HG03103 (cell line): ENCODE data around the gene SDSL.

ENCODE experiments used
- ATAC-seq: cut with Tn5 transposase; IDR thresholded peaks from one replicate; pipeline ENCODE4 v1.9.1; 2021; ENCODE audit warnings: low read depth; ENCODE audit not compliant: unreplicated experiment

Gene SDSL

GRCh38 chr12:113465808-113466453 is 43.8 kb downstream of the SDSL start:
- no peak for ATAC-seq

DNA sequence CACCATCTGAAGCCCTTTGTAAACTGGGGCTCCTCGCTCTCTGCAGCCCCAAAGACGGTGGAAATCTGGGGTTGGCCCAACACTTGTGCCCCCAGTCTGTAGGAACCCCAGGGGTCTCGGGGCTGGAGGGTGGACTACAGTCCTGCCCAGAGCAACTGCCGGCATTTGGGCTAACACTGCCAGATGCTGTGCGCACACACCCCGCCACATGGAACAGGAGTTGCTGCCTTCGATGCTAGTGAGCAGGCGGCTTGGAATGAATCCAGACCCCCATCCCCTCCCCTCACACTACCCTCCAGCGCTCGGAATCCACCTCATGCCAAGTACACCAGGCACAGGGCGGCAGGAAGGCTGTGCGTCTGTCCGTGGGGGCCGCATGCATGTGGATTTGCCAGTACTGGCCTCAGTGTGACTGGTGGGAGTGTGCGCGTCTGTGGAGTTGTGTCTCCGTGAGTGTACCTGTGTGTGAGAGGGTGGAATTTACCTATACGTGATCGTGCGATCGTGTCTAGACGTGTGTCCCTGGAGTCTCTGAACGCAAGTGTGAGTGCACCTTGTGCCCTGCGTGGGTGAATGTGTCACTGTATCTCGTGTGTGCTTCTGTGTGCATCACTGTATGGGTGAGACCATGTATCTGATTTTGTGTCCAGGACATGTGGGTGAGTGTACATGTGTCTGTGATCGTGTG is 44.4 kb downstream of the SDSL start:
- ATAC-seq, result no peak

GRCh38 chr12:113467142-113467501 is 44.9 kb downstream of the SDSL start:
- no peak for ATAC-seq

GRCh38 chr12:113467502-113468364 is 45.6 kb downstream of the SDSL start:
- ATAC-seq, result no peak

- no peak for ATAC-seq
Observed at GRCh38 chr12:113468365-113469223, 46.4 kb downstream of the SDSL start.

DNA sequence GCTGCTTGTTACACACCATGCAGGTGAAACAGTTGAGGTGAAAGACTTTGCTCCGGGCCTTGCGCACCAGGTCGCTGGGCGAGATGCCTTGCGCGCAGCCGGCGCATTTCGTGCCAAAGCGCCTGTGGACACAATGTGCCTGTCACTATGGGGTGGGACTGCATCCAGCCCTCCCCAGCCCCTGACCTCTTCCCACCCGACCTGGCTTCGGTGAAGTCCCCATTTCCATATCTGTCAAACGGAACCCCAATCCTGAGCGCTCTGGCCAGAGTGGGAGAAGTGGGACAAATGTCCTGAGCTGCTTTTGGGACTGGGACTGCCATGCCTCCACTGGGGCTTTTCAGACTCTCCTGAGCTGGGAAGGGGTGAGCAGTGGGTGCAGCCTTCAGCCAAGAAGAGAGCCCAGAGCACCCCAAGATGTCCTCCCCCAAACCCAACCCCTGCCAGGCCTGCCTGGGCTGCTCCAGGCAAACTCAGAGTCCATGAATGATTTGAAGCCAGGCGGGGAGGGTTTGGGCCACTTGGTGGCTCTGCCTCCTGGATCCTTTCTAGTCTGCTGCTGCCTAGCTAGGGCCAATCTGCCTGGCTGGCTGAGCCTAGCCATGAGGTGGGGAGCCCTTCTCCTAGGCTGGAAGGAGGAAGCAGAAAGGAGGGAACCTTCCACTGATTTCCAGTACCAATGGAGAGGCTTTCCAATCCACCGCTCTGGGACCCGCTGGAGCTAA is 47.2 kb downstream of the SDSL start:
- ATAC-seq, result no peak

- no peak for ATAC-seq
Observed at GRCh38 chr12:113469949-113470743, 48.0 kb downstream of the SDSL start.

DNA sequence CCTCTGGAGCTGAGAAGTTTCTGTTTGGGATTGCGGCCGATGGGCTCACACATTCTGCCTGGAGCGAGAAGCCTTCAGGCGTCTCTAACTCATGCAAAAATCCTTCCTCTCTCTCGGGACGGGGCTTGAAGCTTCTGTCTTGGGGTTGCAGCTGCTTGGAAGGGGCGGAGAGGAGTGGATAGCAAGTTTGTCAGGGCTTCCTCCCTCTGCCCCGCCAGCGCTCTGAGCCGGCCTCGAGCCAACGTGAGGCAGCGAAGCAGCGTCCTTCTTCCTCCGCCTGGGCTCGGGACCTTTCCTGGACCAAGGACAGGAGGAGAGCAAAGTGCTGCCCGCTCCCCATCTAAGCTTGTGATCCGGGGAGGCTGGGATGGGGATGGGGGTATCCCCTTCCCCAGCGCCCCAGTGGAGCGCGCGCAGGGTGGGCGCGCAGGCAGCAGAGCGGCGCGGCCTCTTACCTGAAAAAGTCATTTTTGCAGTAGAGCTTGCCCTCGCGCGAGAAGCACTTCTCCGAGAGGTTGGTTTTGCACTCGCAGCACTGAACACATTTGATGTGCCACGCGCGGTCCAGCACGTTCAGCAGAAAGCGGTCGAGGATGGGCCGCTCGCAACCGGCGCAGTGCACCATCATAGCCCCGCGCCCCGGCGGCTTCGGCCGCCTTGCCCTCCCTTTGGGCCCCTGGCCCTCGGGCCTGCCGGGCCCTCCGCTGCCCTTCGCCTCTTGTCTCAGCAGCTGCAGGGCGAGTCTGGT is 48.9 kb downstream of the SDSL start:
- ATAC-seq, result no peak

DNA sequence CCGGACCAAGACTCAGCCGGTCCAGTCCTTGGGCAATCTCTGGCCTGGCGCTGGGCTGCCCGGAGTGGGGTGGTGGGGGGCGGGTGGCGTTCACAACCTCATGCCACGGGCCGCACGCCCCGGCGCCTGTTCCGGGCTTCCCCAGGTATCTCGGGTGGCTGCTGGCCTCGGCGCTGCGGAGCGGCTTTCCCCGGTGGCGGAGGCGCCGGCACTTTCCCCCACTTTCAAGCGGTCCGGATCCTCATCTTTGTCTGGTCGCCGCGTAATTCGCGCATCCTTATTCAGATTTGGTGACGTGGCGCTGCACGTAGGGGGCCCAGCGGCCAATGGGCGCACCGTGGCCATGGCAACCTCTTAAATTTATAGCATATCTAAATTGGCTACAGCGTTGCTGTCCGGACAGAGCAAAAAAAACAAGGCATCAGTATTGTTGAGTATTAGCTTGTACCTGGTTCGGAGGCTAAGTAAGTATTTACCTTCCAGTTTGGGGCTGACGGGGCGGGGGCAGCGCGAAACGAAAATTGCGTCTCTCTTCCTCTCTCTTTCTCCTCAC is 49.5 kb downstream of the SDSL start, which contains the start of gene LHX5:
LHX5 (minus strand) TSS at position 253 of the 553 bp plus-strand sequence. CDS start 373 bp downstream, outside the sequence.
- no peak for ATAC-seq

- ATAC-seq, result no peak
Observed at GRCh38 chr12:113472191-113473121, 50.3 kb downstream of the SDSL start.

DNA sequence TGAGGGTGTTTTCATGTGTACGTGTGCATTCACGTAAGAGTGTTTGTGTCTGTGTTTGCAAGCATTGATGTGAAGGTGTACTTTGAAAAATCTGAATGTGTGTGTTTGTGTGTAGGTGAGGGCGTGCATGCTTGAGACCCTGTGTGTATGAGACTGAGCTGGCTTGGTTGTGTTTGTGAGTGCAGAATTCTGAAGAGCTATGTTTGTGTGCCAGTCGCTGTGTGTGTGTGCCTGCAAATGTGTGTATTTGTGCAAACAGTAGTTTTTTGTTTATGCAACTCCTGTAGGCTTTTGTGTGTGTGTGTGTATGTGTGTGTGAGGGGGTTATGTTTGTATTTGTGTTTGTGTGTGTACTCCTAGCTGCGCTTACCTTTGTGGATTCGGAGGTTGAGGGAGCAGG is 51.2 kb downstream of the SDSL start:
- ATAC-seq, result no peak

DNA sequence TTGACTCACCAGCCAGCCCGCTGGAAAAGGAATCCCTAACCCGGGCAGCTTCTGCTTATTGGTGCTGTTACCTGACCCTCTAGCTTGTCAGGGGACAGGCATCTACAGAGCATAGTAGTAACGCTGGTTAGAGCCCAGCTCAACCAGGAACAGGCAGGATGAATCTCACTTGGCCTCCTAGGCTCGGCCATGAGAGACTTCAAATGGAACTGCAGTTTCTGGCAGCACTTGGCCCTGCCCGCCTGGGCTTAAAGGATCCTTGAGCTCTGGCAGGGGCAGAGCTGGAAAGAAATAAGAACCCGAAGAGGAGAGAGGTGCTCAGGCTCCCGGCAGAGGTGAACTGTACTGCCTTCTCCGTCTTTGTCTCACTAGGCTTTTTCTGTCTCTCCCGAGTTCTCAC is 51.8 kb downstream of the SDSL start:
- ATAC-seq, result no peak

GRCh38 chr12:113474635-113475436 is 52.7 kb downstream of the SDSL start:
- no peak for ATAC-seq

- ATAC-seq, result no peak
Observed at GRCh38 chr12:113475451-113476175, 53.4 kb downstream of the SDSL start.

DNA sequence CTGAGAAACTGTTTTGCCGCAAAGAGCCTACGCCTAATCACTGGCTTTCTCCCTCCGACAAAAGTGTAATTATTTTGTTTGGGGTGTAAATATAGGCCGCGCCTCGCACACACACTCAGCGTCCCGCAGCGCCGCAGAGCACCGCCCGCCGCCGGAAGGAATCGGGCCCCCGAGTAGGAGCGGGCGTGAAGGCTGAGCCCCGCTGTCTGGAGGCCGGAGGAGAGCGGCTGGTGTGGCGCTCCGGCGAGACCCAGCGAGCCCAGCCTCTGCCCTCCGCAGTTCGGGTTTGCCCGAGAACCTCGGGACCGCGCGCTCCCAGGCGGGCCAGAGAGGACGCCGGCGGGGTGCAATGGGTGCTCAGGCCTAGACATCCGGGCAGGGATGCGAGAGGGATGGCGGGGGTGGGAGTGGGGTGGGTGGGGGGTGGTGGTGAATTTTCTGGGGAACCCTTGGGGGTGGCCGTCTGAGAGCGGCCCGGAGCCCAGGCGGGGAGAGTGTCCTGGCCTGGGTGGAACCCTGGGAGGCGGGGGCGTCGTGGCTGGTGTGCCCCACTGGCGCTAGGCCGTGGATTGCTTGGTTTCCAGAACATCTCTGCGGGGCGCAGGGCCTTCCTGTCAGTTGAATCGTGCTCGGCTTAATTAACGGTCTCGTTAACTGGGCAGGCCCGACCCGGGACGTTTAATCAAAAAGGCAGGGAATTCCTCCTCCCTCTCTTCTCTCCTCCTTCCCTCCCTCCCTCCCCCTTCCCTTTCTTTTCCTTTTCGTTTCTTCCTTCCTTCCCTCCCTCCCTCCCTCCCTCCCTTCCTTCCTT is 54.2 kb downstream of the SDSL start:
- ATAC-seq, result no peak
